Esophagus muscularis mucosa (tissue), 4 donors: Measurements from ENCODE around the gene ERC2.

Experiments used
- EP300 ChIP-seq: sonication (generic); formaldehyde crosslinking; IDR thresholded peaks from one replicate; pipeline ENCODE4 v1.6.1; 2017; ENCODE audit warnings: antibody characterized with exemption
- POLR2A ChIP-seq: fragments of 450-650 bp; IDR thresholded peaks from one replicate; pipeline ENCODE4 v1.6.1; 2017; ENCODE audit warnings: antibody characterized with exemption, moderate library complexity, mild to moderate bottlenecking, low read depth
- POLR2AphosphoS5 ChIP-seq, 2 donors: sonication (generic); formaldehyde crosslinking; IDR thresholded peaks; one replicate each; pipeline ENCODE4 v1.6.1; 2017; ENCODE audit warnings: antibody characterized with exemption in 2 of 2
- TF ChIP-seq, protein P1 (sequence below), 3 experiments: fragments of 200-600 bp in 2 of 3; fragments of 450-650 bp in 1 of 3; sonication (generic) in 2 of 3; IDR thresholded peaks; one replicate each; pipeline ENCODE4 v1.5.1; 2017 to 2019; ENCODE audit warnings: antibody characterized with exemption in 3 of 3, mild to moderate bottlenecking in 2 of 3, moderate library complexity in 1 of 3

GRCh38 chr3:56222866-56223265 is 245.4 kb downstream of the ERC2 start:
- TF ChIP-seq, protein P1, sequence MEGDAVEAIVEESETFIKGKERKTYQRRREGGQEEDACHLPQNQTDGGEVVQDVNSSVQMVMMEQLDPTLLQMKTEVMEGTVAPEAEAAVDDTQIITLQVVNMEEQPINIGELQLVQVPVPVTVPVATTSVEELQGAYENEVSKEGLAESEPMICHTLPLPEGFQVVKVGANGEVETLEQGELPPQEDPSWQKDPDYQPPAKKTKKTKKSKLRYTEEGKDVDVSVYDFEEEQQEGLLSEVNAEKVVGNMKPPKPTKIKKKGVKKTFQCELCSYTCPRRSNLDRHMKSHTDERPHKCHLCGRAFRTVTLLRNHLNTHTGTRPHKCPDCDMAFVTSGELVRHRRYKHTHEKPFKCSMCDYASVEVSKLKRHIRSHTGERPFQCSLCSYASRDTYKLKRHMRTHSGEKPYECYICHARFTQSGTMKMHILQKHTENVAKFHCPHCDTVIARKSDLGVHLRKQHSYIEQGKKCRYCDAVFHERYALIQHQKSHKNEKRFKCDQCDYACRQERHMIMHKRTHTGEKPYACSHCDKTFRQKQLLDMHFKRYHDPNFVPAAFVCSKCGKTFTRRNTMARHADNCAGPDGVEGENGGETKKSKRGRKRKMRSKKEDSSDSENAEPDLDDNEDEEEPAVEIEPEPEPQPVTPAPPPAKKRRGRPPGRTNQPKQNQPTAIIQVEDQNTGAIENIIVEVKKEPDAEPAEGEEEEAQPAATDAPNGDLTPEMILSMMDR (IDR thresholded peaks at IDR 0.05) = no peak
- no peak for TF ChIP-seq POLR2A
- TF ChIP-seq EP300 = no peak
- TF ChIP-seq POLR2AphosphoS5 (IDR thresholded peaks at IDR 0.05) = no peak
